GM15510 (cell line): ENCODE measurements around the gene CHRM2.

Experiments used
- POLR2A ChIP-seq: IDR thresholded peaks from 3 replicates; pipeline ENCODE4 v1.6.1; 2011; ENCODE audit warnings: borderline replicate concordance; ENCODE audit not compliant: insufficient read length; ENCODE audit errors: extremely low read depth

CHRM2 gene

GRCh38 chr7:136878878-136879277 is 10.4 kb downstream of the CHRM2 start:
- no peak for TF ChIP-seq POLR2A

GRCh38 chr7:136883046-136883445 is 14.6 kb downstream of the CHRM2 start:
- TF ChIP-seq POLR2A: no peak

DNA sequence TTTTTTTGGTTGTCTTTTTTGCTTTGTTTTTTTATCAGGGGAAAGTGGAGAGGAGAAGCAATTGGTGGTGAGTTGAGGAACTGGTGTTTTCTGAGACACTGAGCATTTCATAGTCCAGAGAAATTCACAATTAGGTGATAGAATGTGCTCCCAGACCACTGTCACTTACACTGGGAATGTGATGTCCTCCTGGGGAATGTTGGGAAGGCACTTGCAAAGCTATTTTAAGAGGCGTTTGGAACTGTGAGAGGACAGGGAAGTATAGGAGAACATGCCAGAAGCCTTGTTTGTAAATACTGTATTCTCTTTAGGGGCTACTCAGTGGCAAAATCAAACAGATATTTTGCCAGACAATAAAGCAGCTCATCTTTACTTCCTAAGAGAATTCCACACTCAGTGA is 16.0 kb downstream of the CHRM2 start:
- no peak for TF ChIP-seq POLR2A

GRCh38 chr7:136887317-136887716 is 18.9 kb downstream of the CHRM2 start:
- no peak for TF ChIP-seq POLR2A

- TF ChIP-seq POLR2A: no peak
Measured at GRCh38 chr7:136890399-136890798, 21.9 kb downstream of the CHRM2 start.

DNA sequence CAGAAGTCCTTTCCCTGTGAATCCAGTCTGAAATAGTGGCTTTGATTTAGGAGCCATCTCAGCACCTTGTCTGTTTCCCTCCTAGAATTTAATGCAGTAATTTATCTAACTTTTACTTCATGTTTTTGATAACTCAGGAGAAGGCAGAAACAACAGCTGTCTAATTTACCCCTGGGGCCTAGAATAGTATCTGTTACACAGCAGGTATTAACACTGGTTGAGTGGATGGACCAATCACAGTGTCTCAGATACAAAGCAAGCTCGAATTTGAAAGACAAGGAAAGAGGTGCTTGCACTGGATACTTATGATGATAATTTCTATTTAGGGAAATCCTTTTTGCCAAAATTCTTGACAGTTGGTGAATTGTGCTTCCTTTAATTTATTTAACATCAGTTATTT is 23.4 kb downstream of the CHRM2 start:
- TF ChIP-seq POLR2A: no peak

GRCh38 chr7:136894789-136895188 is 26.3 kb downstream of the CHRM2 start:
- no peak for TF ChIP-seq POLR2A

DNA sequence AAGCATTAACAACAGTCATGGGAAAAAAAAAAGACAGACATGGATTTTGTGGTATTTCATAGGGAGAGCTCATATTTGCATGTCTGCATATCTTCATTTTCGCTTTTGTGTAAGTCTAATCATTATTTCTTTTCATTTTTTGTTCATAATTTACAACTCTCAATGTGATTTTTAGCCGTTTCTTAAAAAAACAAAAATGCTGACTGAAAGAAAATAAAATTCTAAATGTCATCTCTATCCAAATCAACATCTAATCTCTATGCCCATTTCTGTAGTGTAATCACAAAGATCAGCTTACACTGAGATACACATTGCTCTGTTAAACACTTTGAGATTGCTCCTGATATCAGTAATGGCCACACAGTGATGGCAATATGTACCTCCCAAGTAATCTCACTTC is 29.2 kb downstream of the CHRM2 start:
- TF ChIP-seq POLR2A: no peak

DNA sequence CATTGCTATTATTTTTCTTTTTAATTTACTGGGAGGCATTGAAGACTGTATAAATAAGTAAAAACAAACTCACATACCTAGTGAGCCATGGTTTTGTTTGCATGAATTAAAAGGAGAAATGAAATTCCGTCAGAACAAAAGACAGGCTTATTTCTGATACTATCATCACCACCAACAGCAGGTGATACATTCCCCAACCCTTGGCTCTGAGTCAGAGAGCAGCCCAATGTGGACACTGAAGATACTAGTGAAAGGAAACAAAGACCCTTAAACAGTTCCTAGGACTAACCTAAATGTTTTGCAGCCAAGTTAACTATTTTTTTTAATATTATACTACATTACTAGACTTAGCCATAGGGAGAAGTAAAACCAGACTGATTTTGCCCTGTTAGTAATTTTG is 31.6 kb downstream of the CHRM2 start:
- no peak for TF ChIP-seq POLR2A

GRCh38 chr7:136910771-136911170 is 42.3 kb downstream of the CHRM2 start:
- no peak for TF ChIP-seq POLR2A

DNA sequence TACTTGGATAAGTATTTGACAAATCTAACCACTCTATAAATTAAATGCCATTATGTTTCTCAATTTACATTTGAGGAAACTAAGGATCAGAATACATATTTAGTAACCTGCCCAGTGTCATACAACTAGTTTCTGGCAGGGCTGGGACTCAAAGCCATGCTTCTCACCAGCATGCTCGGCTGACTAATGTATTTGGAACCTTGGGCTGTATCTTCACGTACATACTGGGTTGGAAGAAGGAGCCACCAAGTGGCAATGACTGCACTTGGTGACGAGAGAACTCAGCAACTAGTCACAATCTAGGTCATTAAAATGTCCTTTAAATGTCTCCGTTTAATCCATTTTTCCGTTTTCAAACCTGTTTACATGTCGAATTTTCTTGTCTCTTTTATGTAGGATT is 42.9 kb downstream of the CHRM2 start:
- TF ChIP-seq POLR2A: no peak

- no peak for TF ChIP-seq POLR2A
Measured at GRCh38 chr7:136912339-136912738, 43.9 kb downstream of the CHRM2 start.

GRCh38 chr7:136914016-136914415 is 45.6 kb downstream of the CHRM2 start:
- no peak for TF ChIP-seq POLR2A

DNA sequence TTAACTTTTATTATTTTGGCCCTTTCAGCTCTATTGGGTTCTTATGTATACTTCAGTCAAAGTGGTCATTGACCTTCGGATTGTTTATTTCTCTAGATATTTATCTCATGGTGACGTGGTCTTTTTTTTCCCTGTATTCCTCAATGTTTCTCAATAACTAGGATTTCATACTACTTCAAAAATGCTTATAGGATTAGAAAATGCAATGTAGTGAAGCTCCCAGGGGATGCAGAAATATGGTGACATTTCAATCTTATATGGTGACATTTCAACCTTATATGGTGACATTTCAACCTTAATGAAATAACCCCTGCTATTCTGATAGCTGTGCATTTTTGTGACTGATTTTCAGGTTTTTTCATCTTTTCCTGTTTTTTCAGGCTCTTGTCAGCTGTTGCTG is 51.4 kb downstream of the CHRM2 start:
- no peak for TF ChIP-seq POLR2A

- TF ChIP-seq POLR2A: no peak
Measured at GRCh38 chr7:136923111-136923667, 54.7 kb downstream of the CHRM2 start.

GRCh38 chr7:136925044-136925443 is 56.6 kb downstream of the CHRM2 start:
- no peak for TF ChIP-seq POLR2A

GRCh38 chr7:136925556-136925955 is 57.1 kb downstream of the CHRM2 start:
- TF ChIP-seq POLR2A: no peak
